ENCODE data around the gene PIRT. TPM values are rescaled to one million over a fixed set of nuclear protein-coding genes. Genes with fewer than 3 reads are reported as not detected.

The PIRT gene
- total and polyA plus RNA-seq, 11 donors = not detected

- intact Hi-C loops (cut with DNase I) = no loop called here
- H3K4me3 ChIP-seq = no peak overlapping the region
- no peaks in the 10 kb centered on the region for H3K27me3 ChIP-seq
- DNase-seq (no peak), ATAC-seq (no peak)
- TF ChIP-seq CTCF (IDR thresholded peaks at IDR 0.05) (no peak), POLR2A (IDR thresholded peaks at IDR 0.05) (no peak)
- WGBS, 4 donors = 25 to 28% (median 26%) methylated on average over 2 of the region's 2 CpGs
- peaks cover 0 to 20% (median 6%) of the 10 kb centered on the region in 12 donors for H3K9me3 ChIP-seq
- no peaks in the 10 kb centered on the region for H3K4me1 ChIP-seq
- no peaks in the 10 kb centered on the region for H3K36me3 ChIP-seq
- H3K27ac ChIP-seq = no peak overlapping the region
Measured at GRCh38 chr17:10776381-10776780, 61.5 kb downstream of the PIRT start.

- no peak for DNase-seq
- Histone ChIP-seq H3K36me3 (no peaks in the 10 kb centered on the region), H3K9me3 (peaks cover 0 to 20% (median 6%) of the 10 kb centered on the region in 12 donors), H3K4me3 (no peak overlapping the region), H3K4me1 (no peaks in the 10 kb centered on the region), H3K27me3 (no peaks in the 10 kb centered on the region), H3K27ac (no peak overlapping the region)
- TF ChIP-seq CTCF (IDR thresholded peaks at IDR 0.05) (no peak), POLR2A (IDR thresholded peaks at IDR 0.05) (no peak)
- ATAC-seq = no peak
- WGBS, 4 donors = 72 to 81% (median 76%) methylated on average over 5 of the region's 5 CpGs
- intact Hi-C loops (cut with DNase I) = no loop called here
Measured at GRCh38 chr17:10775740-10776356, 62.0 kb downstream of the PIRT start.

- Histone ChIP-seq H3K36me3 (no peaks in the 10 kb centered on the region), H3K27me3 (no peaks in the 10 kb centered on the region), H3K4me3 (no peak overlapping the region), H3K9me3 (peaks cover 0 to 16% (median 6%) of the 10 kb centered on the region in 12 donors), H3K4me1 (no peaks in the 10 kb centered on the region), H3K27ac (no peak overlapping the region)
- ATAC-seq (no peak), DNase-seq (no peak)
- 91 to 97% (median 93%) methylated on average over 4 of the region's 4 CpGs for WGBS, 4 donors
- no peak for TF ChIP-seq POLR2A (IDR thresholded peaks at IDR 0.05)
- no peak for TF ChIP-seq CTCF (IDR thresholded peaks at IDR 0.05)
- intact Hi-C loops (cut with DNase I) = no loop called here
Measured at GRCh38 chr17:10775058-10775457, 62.8 kb downstream of the PIRT start.

GRCh38 chr17:10773391-10773790 is 64.5 kb downstream of the PIRT start:
- no peak for DNase-seq
- no peaks in the 10 kb centered on the region for H3K4me1 ChIP-seq
- no peak for ATAC-seq
- intact Hi-C loops (cut with DNase I) = no loop called here
- no peak overlapping the region for H3K4me3 ChIP-seq
- TF ChIP-seq POLR2A (IDR thresholded peaks at IDR 0.05) (no peak), CTCF (IDR thresholded peaks at IDR 0.05) (no peak)
- H3K36me3 ChIP-seq = no peaks in the 10 kb centered on the region
- H3K27me3 ChIP-seq = no peaks in the 10 kb centered on the region
- H3K27ac ChIP-seq = no peak overlapping the region
- H3K9me3 ChIP-seq = peaks cover 0 to 18% (median 6%) of the 10 kb centered on the region in 12 donors
- 56 to 66% (median 64%) methylated on average over 2 of the region's 2 CpGs for WGBS, 4 donors

Other genes with a start within 250 kb of the PIRT start
- 1 to 10 TPM in 1 of 9 donors, under 1 TPM in 8; 0.13 to 1.8 (median 0.62) TPM for gene MYH3, start 180.8 kb downstream of the PIRT start, total RNA-seq
- 1 to 10 TPM in 1 of 2 donors, under 1 TPM in 1; 0.57 to 1.2 TPM for gene MYH3, start 180.8 kb downstream of the PIRT start, polyA plus RNA-seq
- gene SCO1, start 140.6 kb downstream of the PIRT start, total RNA-seq = 10 to 100 TPM; 27.7 to 42.9 (median 31.4) TPM
- gene SCO1, start 140.6 kb downstream of the PIRT start, polyA plus RNA-seq = 10 to 100 TPM in 1 of 2 donors, 1 to 10 TPM in 1; 9.2 to 53.4 TPM
- 1 to 10 TPM; 2.1 to 7.2 (median 4.6) TPM for gene ADPRM, start 140.5 kb downstream of the PIRT start, total RNA-seq
- 1 to 10 TPM; 3.2 to 3.5 TPM for gene ADPRM, start 140.5 kb downstream of the PIRT start, polyA plus RNA-seq
- gene TMEM220, start 108.1 kb downstream of the PIRT start, total RNA-seq = 10 to 100 TPM in 1 of 9 donors, 1 to 10 TPM in 8; 3.8 to 13.9 (median 6.3) TPM
- 1 to 10 TPM; 3.2 to 8.3 TPM for gene TMEM220, start 108.1 kb downstream of the PIRT start, polyA plus RNA-seq
- not detected for gene TMEM238L, start 34.0 kb downstream of the PIRT start, total RNA-seq
- not detected for gene TMEM238L, start 34.0 kb downstream of the PIRT start, polyA plus RNA-seq

Data from heart left ventricle (tissue), 16 donors.